Gastroesophageal sphincter (tissue), 4 donors: Measurements from ENCODE around the gene DCXR. TPM values are rescaled to one million over a fixed set of nuclear protein-coding genes. Genes with fewer than 3 reads are reported as not detected.

Source experiments
- ATAC-seq: fragments of 150-250 bp; one replicate; pipeline ENCODE4 v1.9.1; 2016; ENCODE audit warnings: mild to moderate bottlenecking, moderate library complexity
- H3K27ac ChIP-seq, 4 donors: fragments of 200-600 bp; sonication (generic) in 3 of 4; 1 replicate in 3 of 4; 2 replicates in 1 of 4; pipeline ENCODE4 v1.5.1; 2016 to 2019
- H3K27me3 ChIP-seq: fragments of 200-600 bp; sonication (generic); one replicate; pipeline ENCODE4 v1.5.1; 2019
- H3K36me3 ChIP-seq, 2 donors: fragments of 200-600 bp; sonication (generic); one replicate each; pipeline ENCODE4 v1.5.1; 2019; ENCODE audit warnings: control low read depth in 1 of 2
- H3K4me1 ChIP-seq, 3 donors: fragments of 200-600 bp; sonication (generic); 1 replicate in 2 of 3; 2 replicates in 1 of 3; pipeline ENCODE4 v1.5.1; 2016 to 2019; ENCODE audit warnings: control low read depth in 2 of 3
- H3K4me3 ChIP-seq, 2 donors: fragments of 200-600 bp; sonication (generic); one replicate each; pipeline ENCODE4 v1.5.1; 2019; ENCODE audit warnings: mild to moderate bottlenecking in 1 of 2, moderate library complexity in 1 of 2
- H3K9me3 ChIP-seq, 3 donors: fragments of 200-600 bp; sonication (generic); one replicate each; pipeline ENCODE4 v1.5.1; 2017 to 2019; ENCODE audit warnings: control low read depth in 2 of 3
- CTCF ChIP-seq, 4 experiments: fragments of 200-600 bp in 2 of 4; fragments of 450-650 bp in 2 of 4; sonication (generic) in 1 of 4; IDR thresholded peaks; one replicate each; pipeline ENCODE4 v1.5.1; 2017 to 2019; ENCODE audit warnings: antibody characterized with exemption in 4 of 4, mild to moderate bottlenecking in 2 of 4, moderate library complexity in 2 of 4
- EP300 ChIP-seq: sonication (generic); formaldehyde crosslinking; IDR thresholded peaks from one replicate; pipeline ENCODE4 v1.6.1; 2017; ENCODE audit warnings: antibody characterized with exemption, mild to moderate bottlenecking
- POLR2A ChIP-seq, 2 donors: fragments of 450-650 bp; IDR thresholded peaks; one replicate each; pipeline ENCODE4 v1.6.1; 2017; ENCODE audit warnings: antibody characterized with exemption in 2 of 2, mild to moderate bottlenecking in 2 of 2, moderate library complexity in 1 of 2
- POLR2AphosphoS5 ChIP-seq: sonication (generic); formaldehyde crosslinking; IDR thresholded peaks from one replicate; pipeline ENCODE4 v1.6.1; 2017; ENCODE audit warnings: antibody characterized with exemption
- WGBS, 2 donors: methylation state at CpG; one replicate each; pipeline ENCODE4 v1.1.5; 2018; ENCODE audit warnings: low coverage in 1 of 2; 5-methylcytosine and 5-hydroxymethylcytosine counted together
- total RNA-seq, 4 donors: library from RNA; depleted of rRNA; stranded (reverse); fragments of >200 nt; gene quantifications; one replicate each; pipeline ENCODE4 v1.1.0, GENCODE V29; 2016

Gene DCXR
- total RNA-seq, 4 donors from 2014 or later: 70.7 to 140 (median 108) TPM

GRCh38 chr17:82055965-82056728 is 18.6 kb upstream of the DCXR start:
- H3K27me3 ChIP-seq: no peaks in the 10 kb centered on the region
- no peak overlapping the region for H3K4me3 ChIP-seq
- peaks cover 0 to 33% (median 12%) of the 10 kb centered on the region in 3 donors for H3K4me1 ChIP-seq
- TF ChIP-seq POLR2AphosphoS5: no peak
- TF ChIP-seq POLR2A (IDR thresholded peaks at IDR 0.05): no peak
- no peak for TF ChIP-seq EP300
- TF ChIP-seq CTCF (IDR thresholded peaks at IDR 0.05): no peak
- ATAC-seq: no peak
- H3K27ac ChIP-seq: no peak overlapping the region
- peaks cover 0 to 80% of the 10 kb centered on the region in 2 donors for H3K36me3 ChIP-seq
- H3K9me3 ChIP-seq: no peaks in the 10 kb centered on the region
- 80% methylated on average over 1 of the region's 28 CpGs; no CpG with 5 or more reads in 1 of the 2 donors for WGBS, 2 donors

GRCh38 chr17:82055023-82055964 is 17.8 kb upstream of the DCXR start:
- no peak for ATAC-seq
- peaks cover 0 to 75% of the 10 kb centered on the region in 2 donors for H3K36me3 ChIP-seq
- TF ChIP-seq POLR2AphosphoS5 (no peak), EP300 (no peak), POLR2A (IDR thresholded peaks at IDR 0.05) (no peak), CTCF (IDR thresholded peaks at IDR 0.05) (no peak)

GRCh38 chr17:82054351-82055022 is 17.0 kb upstream of the DCXR start:
- H3K9me3 ChIP-seq: no peaks in the 10 kb centered on the region
- WGBS, 2 donors: 100% methylated on average over 1 of the region's 38 CpGs
- no peak overlapping the region for H3K4me3 ChIP-seq
- peaks cover 0 to 75% of the 10 kb centered on the region in 2 donors for H3K36me3 ChIP-seq
- no peaks in the 10 kb centered on the region for H3K27me3 ChIP-seq
- no peak for ATAC-seq
- H3K4me1 ChIP-seq: peaks cover 0 to 49% (median 25%) of the 10 kb centered on the region in 3 donors
- TF ChIP-seq CTCF (IDR thresholded peaks at IDR 0.05) (no peak), POLR2AphosphoS5 (no peak), EP300 (no peak), POLR2A (IDR thresholded peaks at IDR 0.05) (no peak)
- H3K27ac ChIP-seq: no peak overlapping the region

More at GRCh38 chr17:82055023-82055964, 17.8 kb upstream of the DCXR start:
- Histone ChIP-seq H3K4me3 (no peak overlapping the region), H3K4me1 (peaks cover 0 to 41% (median 18%) of the 10 kb centered on the region in 3 donors), H3K27me3 (no peaks in the 10 kb centered on the region), H3K27ac (no peak overlapping the region), H3K9me3 (no peaks in the 10 kb centered on the region)
- WGBS, 2 donors: 60 to 78% methylated on average over 1 to 3 of the region's 26 CpGs

GRCh38 chr17:82053556-82054263 is 16.2 kb upstream of the DCXR start:
- H3K9me3 ChIP-seq: no peaks in the 10 kb centered on the region
- no peaks in the 10 kb centered on the region for H3K27me3 ChIP-seq
- H3K36me3 ChIP-seq: peaks cover 0 to 75% of the 10 kb centered on the region in 2 donors
- H3K27ac ChIP-seq: no peak overlapping the region
- WGBS, 2 donors: 80% methylated on average over 3 of the region's 28 CpGs; no CpG with 5 or more reads in 1 of the 2 donors
- TF ChIP-seq POLR2A (IDR thresholded peaks at IDR 0.05) (no peak), CTCF (IDR thresholded peaks at IDR 0.05) (no peak), EP300 (no peak), POLR2AphosphoS5 (no peak)
- H3K4me1 ChIP-seq: peaks cover 0 to 54% (median 26%) of the 10 kb centered on the region in 3 donors
- ATAC-seq: no peak
- H3K4me3 ChIP-seq: no peak overlapping the region
